ENCODE data around the gene ANKRD33B. TPM values are rescaled to one million over a fixed set of nuclear protein-coding genes. Genes with fewer than 3 reads are reported as not detected.
"Not testable (repeated sequence)": the region's sequence is repeated elsewhere in the genome, so short reads cannot be mapped to it uniquely, and the experiment has no call there.

The ANKRD33B gene
- total RNA-seq, 1 experiment from 2014 or later: 3.1 TPM

GRCh38 chr5:10607023-10607665 is 43.3 kb downstream of the ANKRD33B start:
- Mint-ChIP-seq H3K4me1 (ENCODE audit: insufficient read depth, unreplicated experiment) (peaks cover 7% of the 10 kb centered on the region), H3K27ac (ENCODE audit: low read depth, unreplicated experiment) (no peak overlapping the region), H3K9me3 (ENCODE audit: unreplicated experiment) (no peaks in the 10 kb centered on the region), H3K4me3 (ENCODE audit: unreplicated experiment) (no peak overlapping the region), H3K36me3 (ENCODE audit: insufficient read depth, unreplicated experiment) (no peaks in the 10 kb centered on the region), H3K27me3 (ENCODE audit: insufficient read depth, unreplicated experiment) (no peaks in the 10 kb centered on the region)
- no peak for TF ChIP-seq CTCF (IDR thresholded peaks at IDR 0.05; ENCODE audit: unreplicated experiment)
- ChIA-PET CTCF (interaction anchor here (0.6 to 2.9 kb wide), 4 partner anchors 17 to 360 kb away, joined by 3 to 20 read pairs (median 12); no protein-coding TSS in a partner anchor), POLR2A (interaction anchor here (0.7 kb wide), 1 partner anchor 165 kb away, joined by 3 read pairs; no protein-coding TSS in a partner anchor)
- intact Hi-C loops (cut with micrococcal nuclease): no loop called here
- DNase-seq (ENCODE audit: unreplicated experiment): peak; percentile 23
- no TSS peak for BruUV-seq (replicated peaks)

- ChIA-PET CTCF (interaction anchor here (1.2 to 2.9 kb wide), 3 partner anchors 9 to 154 kb away, joined by 3 to 20 read pairs (median 17); no protein-coding TSS in a partner anchor), POLR2A (interaction anchor here (0.6 to 0.7 kb wide), 2 partner anchors 28 to 165 kb away, joined by 3 read pairs; no protein-coding TSS in a partner anchor)
- no TSS peak for BruUV-seq (replicated peaks)
- Mint-ChIP-seq H3K4me3 (ENCODE audit: unreplicated experiment) (no peak overlapping the region), H3K9me3 (ENCODE audit: unreplicated experiment) (no peaks in the 10 kb centered on the region), H3K4me1 (ENCODE audit: insufficient read depth, unreplicated experiment) (peaks cover 7% of the 10 kb centered on the region), H3K27ac (ENCODE audit: low read depth, unreplicated experiment) (no peak overlapping the region), H3K36me3 (ENCODE audit: insufficient read depth, unreplicated experiment) (no peaks in the 10 kb centered on the region), H3K27me3 (ENCODE audit: insufficient read depth, unreplicated experiment) (no peaks in the 10 kb centered on the region)
- TF ChIP-seq CTCF (IDR thresholded peaks at IDR 0.05; ENCODE audit: unreplicated experiment): no peak
- DNase-seq (ENCODE audit: unreplicated experiment): peak; percentile 54
- intact Hi-C loops (cut with micrococcal nuclease): no loop called here
Observed at GRCh38 chr5:10607666-10608073, 43.8 kb downstream of the ANKRD33B start.

GRCh38 chr5:10608081-10608480 is 44.2 kb downstream of the ANKRD33B start:
- DNase-seq (ENCODE audit: unreplicated experiment); H3K9me3 Mint-ChIP-seq (ENCODE audit: unreplicated experiment); intact Hi-C loops (cut with micrococcal nuclease); H3K27ac Mint-ChIP-seq (ENCODE audit: low read depth, unreplicated experiment); H3K4me3 Mint-ChIP-seq (ENCODE audit: unreplicated experiment); H3K36me3 Mint-ChIP-seq (ENCODE audit: insufficient read depth, unreplicated experiment); BruUV-seq (replicated peaks); H3K4me1 Mint-ChIP-seq (ENCODE audit: insufficient read depth, unreplicated experiment); H3K27me3 Mint-ChIP-seq (ENCODE audit: insufficient read depth, unreplicated experiment): not testable (repeated sequence)
- ChIA-PET CTCF (interaction anchor here (1.2 to 2.9 kb wide), 3 partner anchors 9 to 154 kb away, joined by 3 to 20 read pairs (median 17); no protein-coding TSS in a partner anchor), POLR2A (interaction anchor here (0.6 to 0.7 kb wide), 2 partner anchors 28 to 165 kb away, joined by 3 read pairs; no protein-coding TSS in a partner anchor)

GRCh38 chr5:10610058-10610457 is 46.2 kb downstream of the ANKRD33B start:
- DNase-seq (ENCODE audit: unreplicated experiment): no peak
- ChIA-PET CTCF (interaction anchor here (1.9 kb wide), 1 partner anchor 17 kb away, joined by 10 read pairs; no protein-coding TSS in a partner anchor), POLR2A (no interaction called here)
- no peak overlapping the region for H3K27ac Mint-ChIP-seq (ENCODE audit: low read depth, unreplicated experiment)
- H3K9me3 Mint-ChIP-seq (ENCODE audit: unreplicated experiment): no peaks in the 10 kb centered on the region
- no peaks in the 10 kb centered on the region for H3K27me3 Mint-ChIP-seq (ENCODE audit: insufficient read depth, unreplicated experiment)
- no peak overlapping the region for H3K4me3 Mint-ChIP-seq (ENCODE audit: unreplicated experiment)
- no peak for TF ChIP-seq CTCF (IDR thresholded peaks at IDR 0.05; ENCODE audit: unreplicated experiment)
- BruUV-seq (replicated peaks): no TSS peak
- H3K4me1 Mint-ChIP-seq (ENCODE audit: insufficient read depth, unreplicated experiment): peaks cover 7% of the 10 kb centered on the region
- H3K36me3 Mint-ChIP-seq (ENCODE audit: insufficient read depth, unreplicated experiment): no peaks in the 10 kb centered on the region
- intact Hi-C loops (cut with micrococcal nuclease): no loop called here
